Heart left ventricle (tissue), 13 donors: ENCODE results near the gene RPL32.

Experiments
- CTCF ChIP-seq, 12 donors: fragments of 200-600 bp; sonication (generic) in 4 of 12; IDR thresholded peaks; one replicate each; pipeline versions ENCODE4 v1.5.0 to v1.8.0; 2018 to 2022; ENCODE audit warnings: antibody characterized with exemption in 12 of 12, mild to moderate bottlenecking in 5 of 12
- POLR2A ChIP-seq, 2 donors: fragments of 450-650 bp; IDR thresholded peaks; one replicate each; pipeline ENCODE4 v1.6.1; 2017; ENCODE audit warnings: antibody characterized with exemption in 2 of 2, mild to moderate bottlenecking in 2 of 2, moderate library complexity in 2 of 2
- donor health status: ischemic (EF 13 %, LVEDD 7.1; RV severe dilation, severe dysfunction).
- donor health status: DM: no; HTN: yes; CAD: no.
- donor health status: DM: no; HTN: no; CAD: no.
- donor health status: ischemic (EF 25% LVEDD 6.9; RV normal size, moderate dysfunction).
- donor health status: ischemic (EF 25% LVEDD 5.7; RV mildly dilated, moderate dysfunction).
- donor health status: ischemic (EF 35%, LVEDD 5.7; RV mildly dilated, moderate dysfunction).
- donor health status: nonischemic (EF 11% LVEDD 7.7; RV severe dilation, severe dysfunction).
- donor health status: DM: yes; HTN: yes; CAD: no.
- donor health status: PGD.
- donor health status: ischemic (EF 29% LVEDD 5.4; RV normal size, mild dysfunction).
- donor health status: nonischemic (EF 23%, LVEDD 6.1; RV moderate dilation, normal function).

- TF ChIP-seq POLR2A (IDR thresholded peaks at IDR 0.05) (no peak), CTCF (IDR thresholded peaks at IDR 0.05) (no peak)
Observed at GRCh38 chr3:12842469-12842868, 1.1 kb upstream of the RPL32 start.
